ENCODE results near the gene PNPLA8.

PNPLA8 gene

DNA sequence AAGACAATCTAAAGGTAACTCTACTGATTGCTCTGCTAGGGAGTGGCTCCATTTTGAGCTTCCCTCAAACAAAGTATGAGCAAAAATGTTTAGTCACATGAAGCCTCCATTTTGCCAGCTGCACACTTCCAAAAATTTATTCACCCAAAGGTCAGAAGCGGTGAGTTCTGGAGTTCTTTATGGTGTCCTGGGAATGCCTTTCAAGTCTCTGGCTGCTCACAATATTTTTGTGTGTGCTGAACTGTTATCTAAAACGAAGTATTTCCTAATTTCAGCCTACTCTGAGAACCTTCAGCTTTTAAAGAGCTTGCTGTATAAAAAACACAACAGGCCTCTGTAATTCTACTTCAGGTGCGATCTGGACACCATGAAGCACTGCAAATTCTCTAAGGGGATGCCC is 85.3 kb downstream of the PNPLA8 start:
- no peak for DNase-seq

DNA sequence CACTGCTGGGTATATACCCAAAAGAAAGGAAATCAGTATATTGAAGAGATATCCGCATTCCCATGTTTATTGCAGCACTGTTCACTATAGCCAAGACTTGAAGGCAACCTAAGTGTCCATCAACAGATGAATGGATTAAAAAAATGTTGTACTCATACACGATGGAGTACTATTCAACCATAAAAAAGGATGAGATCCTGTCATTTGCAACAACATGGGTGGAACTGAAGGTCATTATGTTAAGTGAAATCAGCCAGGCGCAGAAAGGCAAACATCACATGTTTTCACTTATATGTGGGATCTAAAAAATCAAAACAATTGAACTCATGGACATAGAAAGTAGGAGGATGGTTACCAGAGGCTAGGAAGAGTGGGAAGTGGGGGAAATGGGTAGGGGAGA is 89.0 kb downstream of the PNPLA8 start:
- DNase-seq, result no peak

DNA sequence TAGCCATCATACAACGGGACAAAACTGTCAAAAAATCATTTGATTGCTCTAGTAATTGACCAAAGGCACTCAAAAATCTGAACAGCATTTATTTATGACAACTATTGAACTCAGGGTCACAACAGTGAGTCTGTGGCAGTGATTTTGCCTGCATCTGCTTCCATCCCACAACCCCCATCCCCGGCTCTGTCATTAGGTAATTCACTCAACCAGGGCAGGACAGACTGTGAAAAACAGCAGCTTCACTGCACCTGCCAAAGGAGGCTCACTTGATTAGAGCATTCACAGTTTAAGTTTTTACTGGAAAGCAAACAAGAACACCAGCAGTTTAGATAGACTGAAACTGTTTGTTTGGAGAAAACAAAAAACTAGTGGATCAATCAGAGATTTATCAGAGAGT is 91.9 kb downstream of the PNPLA8 start:
- no peak for DNase-seq

DNA sequence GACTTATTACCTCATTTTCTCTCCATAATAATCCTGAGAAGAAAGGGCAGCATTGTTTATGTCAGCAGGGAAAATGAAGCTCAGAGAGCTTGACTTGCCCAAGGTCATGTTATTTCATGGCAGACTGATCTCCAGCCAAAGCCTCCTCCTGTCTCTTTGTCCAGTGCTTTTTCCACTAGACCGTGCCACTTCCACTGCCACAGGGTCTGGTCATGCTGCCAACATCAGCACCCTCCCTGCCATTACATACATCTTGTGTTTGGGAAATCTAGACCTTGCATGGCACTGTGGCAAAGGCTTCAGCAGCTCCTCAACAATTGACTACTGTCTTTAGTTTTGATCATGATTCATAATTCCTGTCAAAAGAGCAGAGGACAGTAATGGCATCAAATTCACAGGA is 94.8 kb downstream of the PNPLA8 start:
- no peak for DNase-seq

DNA sequence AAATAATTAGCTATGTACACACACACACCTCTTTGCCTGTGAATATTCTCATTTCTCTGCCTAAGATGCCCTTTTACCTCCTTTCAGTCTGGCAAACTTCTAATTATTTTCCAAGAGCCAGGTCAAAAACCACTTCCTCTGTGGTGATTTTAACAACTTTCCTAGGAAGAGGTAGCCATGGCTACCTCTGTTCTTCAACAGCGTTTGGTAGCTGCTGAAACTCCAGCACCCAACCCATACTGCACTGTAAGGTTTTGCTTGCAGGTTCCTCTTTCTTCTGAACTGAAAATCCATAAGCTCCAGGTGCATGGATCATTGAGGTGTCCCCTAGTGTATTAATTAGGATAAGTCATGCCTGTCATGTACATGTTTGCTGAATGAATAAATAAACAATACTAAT is 95.3 kb downstream of the PNPLA8 start:
- no peak for DNase-seq

DNA sequence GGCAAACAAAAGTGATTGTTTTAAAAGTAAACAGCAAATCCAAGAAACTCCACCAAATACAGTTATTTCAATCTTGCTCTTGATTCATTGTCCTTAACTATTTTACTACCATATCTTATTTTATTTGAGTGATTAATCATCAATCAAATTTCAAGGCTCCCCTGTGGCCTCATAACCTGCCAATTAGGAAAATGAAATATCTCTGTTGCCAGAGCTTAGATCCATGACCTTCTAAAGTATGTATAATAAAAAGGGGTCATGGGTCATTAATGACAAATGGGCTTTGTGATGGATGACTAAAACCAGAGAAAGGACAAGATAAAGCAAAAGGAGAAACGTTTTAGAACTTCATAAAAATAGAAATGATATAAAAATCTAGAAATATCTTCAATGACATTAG is 98.2 kb downstream of the PNPLA8 start:
- DNase-seq, result no peak

DNA sequence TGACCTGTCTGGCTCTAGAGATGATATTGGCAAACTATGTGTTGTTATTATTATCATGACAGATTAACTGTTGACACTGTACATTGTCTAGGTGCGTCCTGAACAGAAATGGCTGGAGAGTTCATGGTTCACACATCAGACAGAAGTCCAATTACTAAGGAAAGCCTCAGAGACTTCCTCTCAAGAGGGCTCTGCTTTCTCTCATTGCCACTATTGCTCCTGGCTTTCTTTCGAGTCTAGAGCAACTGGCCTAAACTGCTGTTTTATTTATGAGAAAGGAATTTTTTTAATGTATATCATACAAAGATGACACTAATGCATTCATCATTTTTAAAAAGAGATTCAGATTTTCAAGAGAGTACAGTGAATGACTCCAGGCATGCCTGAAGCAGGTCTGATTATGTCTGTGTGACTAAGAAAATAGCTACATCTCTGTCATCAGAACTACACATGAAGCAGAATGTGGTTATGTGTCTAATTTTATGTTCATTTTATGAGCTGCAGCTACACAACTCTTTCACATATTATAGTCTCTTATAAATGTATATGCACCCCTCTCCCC is 100.1 kb downstream of the PNPLA8 start:
- DNase-seq, result no peak

DNA sequence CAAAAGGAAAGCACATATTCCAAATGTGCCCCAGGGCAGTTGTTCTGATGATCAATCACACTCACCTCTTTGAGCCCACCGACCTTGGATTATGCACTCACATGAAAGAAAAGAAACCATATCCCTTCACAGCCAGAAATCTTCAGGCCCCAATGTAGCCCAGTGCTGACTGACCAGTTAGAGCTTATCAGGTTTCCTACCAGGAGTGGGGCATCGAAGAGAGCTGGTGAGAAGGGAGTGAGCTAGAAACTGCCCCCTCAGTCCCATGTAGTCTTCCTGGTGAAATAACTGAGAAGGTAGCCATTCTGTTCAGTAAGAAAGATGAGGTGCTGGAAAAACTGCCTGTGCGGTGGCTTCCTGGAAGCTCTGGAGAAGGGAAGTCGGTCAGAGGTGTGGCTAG is 101.9 kb downstream of the PNPLA8 start:
- no peak for DNase-seq

DNA sequence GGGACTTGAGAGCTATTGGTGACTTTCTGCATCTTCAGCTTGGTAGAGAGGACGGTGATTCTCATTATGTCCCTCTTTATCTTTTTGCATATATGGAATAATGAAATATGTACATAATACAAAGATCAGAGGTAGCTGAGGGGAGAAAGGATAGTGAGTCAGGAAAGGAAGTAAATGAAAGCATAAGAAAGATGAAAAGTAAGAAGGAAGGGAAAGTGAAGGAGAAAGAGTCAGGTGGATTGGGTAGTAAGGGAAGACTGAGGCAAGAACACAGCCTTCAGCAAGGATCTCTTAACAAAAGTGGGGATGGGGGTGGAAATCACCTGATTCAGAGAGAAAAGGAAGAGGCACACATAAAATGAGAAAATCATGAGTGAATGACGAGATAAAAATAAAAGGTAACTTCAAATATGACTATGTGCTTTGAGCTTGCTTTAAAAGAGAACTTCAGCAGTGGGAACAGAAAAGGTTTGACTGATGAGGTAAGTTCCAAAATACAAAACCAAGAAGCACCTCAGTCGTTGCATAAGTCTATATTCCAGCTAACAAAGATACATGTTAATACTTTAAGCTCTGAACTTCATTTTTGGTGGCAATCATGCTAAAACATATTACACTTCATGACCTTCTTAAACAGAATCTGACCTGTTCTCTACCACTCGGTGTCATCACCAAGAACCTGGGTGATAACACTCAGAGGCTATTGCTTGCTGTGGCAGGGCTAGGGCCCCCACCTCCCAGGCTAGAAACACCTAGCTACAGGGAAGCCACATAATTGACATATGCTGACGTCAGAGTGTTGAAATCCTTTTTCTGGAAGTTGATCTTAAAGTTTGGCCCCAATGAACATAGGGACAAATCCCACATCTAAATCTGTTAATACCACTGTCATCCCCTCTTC is 102.6 kb downstream of the PNPLA8 start:
- no peak for DNase-seq

DNA sequence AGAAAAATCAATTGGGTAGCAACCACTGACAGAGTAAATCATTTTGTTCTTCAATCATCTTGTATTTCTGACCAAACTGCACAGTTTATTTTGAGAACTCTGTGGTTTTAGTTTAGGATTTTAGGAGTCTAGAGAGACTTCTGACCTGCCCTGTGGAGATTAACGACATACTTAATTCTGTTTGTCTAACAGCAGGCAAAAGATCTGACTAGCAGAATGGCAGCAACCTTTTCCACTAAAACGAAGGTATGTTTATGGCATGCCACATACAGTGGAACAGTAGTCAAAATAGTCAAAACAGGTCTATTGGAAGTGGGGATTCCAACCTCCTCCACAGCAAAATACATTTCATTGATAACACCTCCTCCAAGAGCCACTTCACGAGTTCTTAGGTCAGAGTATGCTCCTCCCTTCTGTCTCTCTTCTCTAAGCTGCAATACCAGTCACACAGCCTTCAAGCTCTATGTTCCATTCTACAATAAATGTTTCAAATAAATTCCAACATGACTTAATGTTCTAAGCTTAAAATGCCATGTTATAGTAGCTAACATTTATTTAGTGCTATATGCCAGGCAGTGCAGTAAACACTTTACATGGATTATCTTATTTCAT is 104.1 kb downstream of the PNPLA8 start:
- no peak for DNase-seq

Measured in T-helper 1 cell (primary cell).